A549 (cell line): ENCODE results near the gene LINGO4. TPM values are rescaled to one million over a fixed set of nuclear protein-coding genes. Genes with fewer than 3 reads are reported as not detected.

Source experiments
- ATAC-seq, 2 experiments: fragments of 200-7000 bp in 1 of 2; fragments of >200 bp in 1 of 2; cut with Nextera tagmentation in 1 of 2; cut with Tn5 transposase in 1 of 2; 3 replicates each; pipeline versions ENCODE4 v1.8.0 to v1.9.1; 2018 to 2020; ENCODE audit warnings: mild to moderate bottlenecking in 1 of 2, moderate library complexity in 1 of 2
- CTCF ChIA-PET: fragments of 300-600 bp; sonication (Branson Sonifier 250); formaldehyde crosslinking; extraction: SDS; loops from one replicate; lab custom pipeline; 2021; ENCODE audit warnings: antibody characterized with exemption, inconsistent platforms; lab: Yijun Ruan, JAX
- POLR2A ChIA-PET: fragments of 350-600 bp; formaldehyde crosslinking; extraction: SDS; loops from one replicate; lab custom pipeline; 2021; ENCODE audit warnings: antibody characterized with exemption, inconsistent platforms; lab: Yijun Ruan, JAX
- DNase-seq, 2 experiments: peaks; one replicate each; pipeline versions ENCODE4 v3.0.0 to v3.0.0-alpha.2; 2011 to 2016; ENCODE audit warnings: low read depth in 1 of 2, low spot score in 1 of 2
- FAIRE-seq: peaks from 2 replicates; lab custom pipeline; 2011; peaks lifted over from hg19 to GRCh38; lab: Jason Lieb, UNC
- H3K27ac ChIP-seq, 2 experiments: fragments of >200 bp; sonication (Bioruptor Twin); formaldehyde crosslinking; 3 replicates each; pipeline ENCODE4 v1.5.1; 2016 to 2017
- H3K4me1 ChIP-seq: fragments of >200 bp; sonication (Bioruptor Twin); formaldehyde crosslinking; 3 replicates; pipeline ENCODE4 v1.6.1; 2016
- H3K4me2 ChIP-seq: fragments of >200 bp; sonication (Bioruptor Twin); formaldehyde crosslinking; 3 replicates; pipeline ENCODE4 v1.6.1; 2016
- H3K4me3 ChIP-seq: fragments of >200 bp; sonication (Bioruptor Twin); formaldehyde crosslinking; 3 replicates; pipeline ENCODE4 v1.5.1; 2016
- H3K9me3 ChIP-seq: fragments of >200 bp; sonication (Bioruptor Twin); formaldehyde crosslinking; 3 replicates; pipeline ENCODE4 v1.6.1; 2016
- CBX2 ChIP-seq: fragments of 200-600 bp; sonication (generic); IDR thresholded peaks from 2 replicates; pipeline ENCODE4 v1.6.1; 2016; ENCODE audit warnings: low read depth, mild to moderate bottlenecking, borderline replicate concordance
- CTCF ChIP-seq: fragments of >200 bp; sonication (Bioruptor Twin); formaldehyde crosslinking; IDR thresholded peaks from 3 replicates; pipeline ENCODE4 v1.5.1; 2016
- EP300 ChIP-seq, 2 experiments: fragments of >200 bp; sonication (Bioruptor Twin); formaldehyde crosslinking; IDR thresholded peaks; 2 replicates in 1 of 2; 3 replicates in 1 of 2; pipeline ENCODE4 v1.6.1; 2016 to 2017
- ESRRA ChIP-seq: fragments of 150-350 bp; IDR thresholded peaks from 2 replicates; pipeline ENCODE4 v1.6.1; 2014; ENCODE audit warnings: mild to moderate bottlenecking, low read length, borderline replicate concordance
- FOSL2 ChIP-seq, 2 experiments: fragments of 450-650 bp in 1 of 2; fragments of >200 bp in 1 of 2; sonication (Bioruptor Twin) in 1 of 2; formaldehyde crosslinking; IDR thresholded peaks; 2 replicates each; pipeline versions ENCODE4 v1.5.0 to v1.6.1; 2016 to 2020; ENCODE audit warnings: mild to moderate bottlenecking in 1 of 2, moderate library complexity in 1 of 2
- FOXS1 ChIP-seq: fragments of 250-450 bp; sonication (Bioruptor Pico); IDR thresholded peaks from 2 replicates; pipeline ENCODE4 v1.5.0; 2020; ENCODE audit warnings: mild to moderate bottlenecking, moderate library complexity
- HDAC2 ChIP-seq: fragments of 200-600 bp; sonication (generic); IDR thresholded peaks from 2 replicates; pipeline ENCODE4 v1.6.1; 2016
- JUN ChIP-seq, 2 experiments: fragments of >200 bp; sonication (Bioruptor Twin); formaldehyde crosslinking; IDR thresholded peaks; 2 replicates in 1 of 2; 3 replicates in 1 of 2; pipeline ENCODE4 v1.6.1; 2016 to 2017
- KDM1A ChIP-seq: fragments of 200-600 bp; sonication (generic); IDR thresholded peaks from 2 replicates; pipeline ENCODE4 v1.6.1; 2016; ENCODE audit warnings: low read depth, mild to moderate bottlenecking
- NFE2L2 ChIP-seq: fragments of 150-350 bp; conservative IDR thresholded peaks from 2 replicates; pipeline ENCODE4 v1.6.1; 2014; ENCODE audit warnings: low read length
- NPAS2 ChIP-seq: fragments of 250-450 bp; sonication (Bioruptor Pico); IDR thresholded peaks from 2 replicates; pipeline ENCODE4 v1.8.0; 2022; ENCODE audit warnings: mild to moderate bottlenecking, moderate library complexity, borderline replicate concordance
- POLR2A ChIP-seq: IDR thresholded peaks from 2 replicates; pipeline ENCODE4 v1.6.1; 2012; ENCODE audit warnings: mild to moderate bottlenecking, low read length
- RAD21 ChIP-seq, 2 experiments: fragments of >200 bp in 1 of 2; sonication (Bioruptor Twin) in 1 of 2; formaldehyde crosslinking in 1 of 2; IDR thresholded peaks in 1 of 2; conservative IDR thresholded peaks in 1 of 2; 2 replicates in 1 of 2; 3 replicates in 1 of 2; pipeline ENCODE4 v1.6.1; 2012 to 2018; ENCODE audit warnings: inconsistent platforms in 1 of 2
- RFX5 ChIP-seq: fragments of 450-650 bp; IDR thresholded peaks from 2 replicates; pipeline ENCODE4 v1.7.1; 2014; ENCODE audit warnings: antibody characterized with exemption, mild to moderate bottlenecking, moderate library complexity
- SMC3 ChIP-seq: fragments of >200 bp; sonication (Bioruptor Twin); formaldehyde crosslinking; IDR thresholded peaks from 3 replicates; pipeline ENCODE4 v1.6.1; 2018; ENCODE audit warnings: inconsistent platforms
- USF2 ChIP-seq: fragments of 450-650 bp; IDR thresholded peaks from 2 replicates; pipeline ENCODE4 v1.6.1; 2014; ENCODE audit warnings: antibody characterized with exemption
- ZC3H11A ChIP-seq: fragments of 450-650 bp; IDR thresholded peaks from 2 replicates; pipeline ENCODE4 v1.6.1; 2014; ENCODE audit warnings: antibody characterized with exemption, mild to moderate bottlenecking
- ZFP36 ChIP-seq: fragments of 450-650 bp; IDR thresholded peaks from 2 replicates; pipeline ENCODE4 v1.6.1; 2014; ENCODE audit warnings: borderline replicate concordance; ENCODE audit not compliant: partially characterized antibody
- ZSCAN20 ChIP-seq: fragments of 250-450 bp; sonication (Bioruptor Pico); IDR thresholded peaks from 2 replicates; pipeline ENCODE4 v1.8.0; 2022; ENCODE audit warnings: mild to moderate bottlenecking, moderate library complexity
- WGBS: methylation state at CpG from one replicate; pipeline ENCODE4 v1.1.6; 2017; ENCODE audit errors: missing lambda C conversion rate; 5-methylcytosine and 5-hydroxymethylcytosine counted together
- polyA plus RNA-seq, 4 experiments: library from polyadenylated mRNA; depleted of rRNA in 3 of 4; stranded (reverse); fragments of >200 nt; fragmentation: RNase III in 1 of 4; extraction: RNeasy Plus Mini Kit Qiagen cat#74134 plus additional on column Dnase treatment in 1 of 4; gene quantifications; 2 replicates in 3 of 4; 3 replicates in 1 of 4; pipeline ENCODE4 v1.2.3, GENCODE V29; 2011 to 2017
- TF ChIP-seq, protein P1 (sequence below): fragments of 200-600 bp; sonication (generic); IDR thresholded peaks from 2 replicates; pipeline ENCODE4 v1.6.1; 2016; ENCODE audit warnings: antibody characterized with exemption, mild to moderate bottlenecking, moderate library complexity
- TF ChIP-seq, protein P2 (sequence below): IDR thresholded peaks from 2 replicates; pipeline ENCODE4 v1.6.1; 2012; ENCODE audit warnings: low read depth, borderline replicate concordance
- TF ChIP-seq, protein P3 (sequence below): IDR thresholded peaks from 2 replicates; pipeline ENCODE4 v1.6.1; 2012

Gene LINGO4
- polyA plus RNA-seq, 2 of the 4 experiments (the other 2 are of a cell fraction), result not detected

GRCh38 chr1:151837884-151838221, 32.6 kb upstream of the LINGO4 start:
- no peak overlapping the region for H3K27ac ChIP-seq
- TF ChIP-seq, protein P1, sequence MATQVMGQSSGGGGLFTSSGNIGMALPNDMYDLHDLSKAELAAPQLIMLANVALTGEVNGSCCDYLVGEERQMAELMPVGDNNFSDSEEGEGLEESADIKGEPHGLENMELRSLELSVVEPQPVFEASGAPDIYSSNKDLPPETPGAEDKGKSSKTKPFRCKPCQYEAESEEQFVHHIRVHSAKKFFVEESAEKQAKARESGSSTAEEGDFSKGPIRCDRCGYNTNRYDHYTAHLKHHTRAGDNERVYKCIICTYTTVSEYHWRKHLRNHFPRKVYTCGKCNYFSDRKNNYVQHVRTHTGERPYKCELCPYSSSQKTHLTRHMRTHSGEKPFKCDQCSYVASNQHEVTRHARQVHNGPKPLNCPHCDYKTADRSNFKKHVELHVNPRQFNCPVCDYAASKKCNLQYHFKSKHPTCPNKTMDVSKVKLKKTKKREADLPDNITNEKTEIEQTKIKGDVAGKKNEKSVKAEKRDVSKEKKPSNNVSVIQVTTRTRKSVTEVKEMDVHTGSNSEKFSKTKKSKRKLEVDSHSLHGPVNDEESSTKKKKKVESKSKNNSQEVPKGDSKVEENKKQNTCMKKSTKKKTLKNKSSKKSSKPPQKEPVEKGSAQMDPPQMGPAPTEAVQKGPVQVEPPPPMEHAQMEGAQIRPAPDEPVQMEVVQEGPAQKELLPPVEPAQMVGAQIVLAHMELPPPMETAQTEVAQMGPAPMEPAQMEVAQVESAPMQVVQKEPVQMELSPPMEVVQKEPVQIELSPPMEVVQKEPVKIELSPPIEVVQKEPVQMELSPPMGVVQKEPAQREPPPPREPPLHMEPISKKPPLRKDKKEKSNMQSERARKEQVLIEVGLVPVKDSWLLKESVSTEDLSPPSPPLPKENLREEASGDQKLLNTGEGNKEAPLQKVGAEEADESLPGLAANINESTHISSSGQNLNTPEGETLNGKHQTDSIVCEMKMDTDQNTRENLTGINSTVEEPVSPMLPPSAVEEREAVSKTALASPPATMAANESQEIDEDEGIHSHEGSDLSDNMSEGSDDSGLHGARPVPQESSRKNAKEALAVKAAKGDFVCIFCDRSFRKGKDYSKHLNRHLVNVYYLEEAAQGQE, result no peak
- TF ChIP-seq ZSCAN20 (CRISPR knock-in tag), result no peak
- TF ChIP-seq, all 56 proteins: peak for 0
- FAIRE-seq (no peak), DNase-seq (no peak), ATAC-seq (no peak)
- Histone ChIP-seq H3K9me3 (no peaks in the 10 kb centered on the region), H3K4me1 (peaks cover 4% of the 10 kb centered on the region; the same call in 1 of the 3 replicates), H3K4me3 (no peak overlapping the region), H3K4me2 (no peak overlapping the region)
- CTCF ChIA-PET, result interaction anchor here (2.2 to 5.5 kb wide), 3 partner anchors 9 to 305 kb away, joined by 7 to 77 read pairs (median 51); no protein-coding TSS in a partner anchor
- POLR2A ChIA-PET, result no interaction called here
- 76% methylated on average over 26 of the region's 26 CpGs for WGBS

GRCh38 chr1:151837197-151837596, 32.0 kb upstream of the LINGO4 start:
- ChIA-PET POLR2A (interaction anchor here (0.6 to 1.1 kb wide), 2 partner anchors 72 to 74 kb away, joined by 3 to 4 read pairs; partner anchors contain the start of gene MRPL9), CTCF (interaction anchor here (0.6 to 5.5 kb wide), 56 partner anchors 9 to 536 kb away, joined by 3 to 77 read pairs (median 5); partner anchors contain the start of genes MRPL9, RFX5, SELENBP1 and SNX27)
- Histone ChIP-seq H3K27ac (no peak overlapping the region), H3K4me2 (no peak overlapping the region), H3K9me3 (no peaks in the 10 kb centered on the region), H3K4me3 (no peak overlapping the region), H3K4me1 (peaks cover 11% of the 10 kb centered on the region; the same call in 1 of the 3 replicates)
- no peak for DNase-seq
- FAIRE-seq, result no peak
- no peak; a peak in 1 of 6 replicates for ATAC-seq
- WGBS, result 53% methylated on average over 3 of the region's 3 CpGs
- no peak for TF ChIP-seq RAD21 (conservative IDR thresholded peaks at IDR 0.05 in 1 of 2, IDR thresholded peaks at IDR 0.05 in 1 of 2)
- TF ChIP-seq ZFP36, result no peak
- TF ChIP-seq RFX5, result no peak
- TF ChIP-seq, protein P2, sequence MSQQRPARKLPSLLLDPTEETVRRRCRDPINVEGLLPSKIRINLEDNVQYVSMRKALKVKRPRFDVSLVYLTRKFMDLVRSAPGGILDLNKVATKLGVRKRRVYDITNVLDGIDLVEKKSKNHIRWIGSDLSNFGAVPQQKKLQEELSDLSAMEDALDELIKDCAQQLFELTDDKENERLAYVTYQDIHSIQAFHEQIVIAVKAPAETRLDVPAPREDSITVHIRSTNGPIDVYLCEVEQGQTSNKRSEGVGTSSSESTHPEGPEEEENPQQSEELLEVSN, result no peak
- TF ChIP-seq CTCF, result no peak
- TF ChIP-seq, protein P3, sequence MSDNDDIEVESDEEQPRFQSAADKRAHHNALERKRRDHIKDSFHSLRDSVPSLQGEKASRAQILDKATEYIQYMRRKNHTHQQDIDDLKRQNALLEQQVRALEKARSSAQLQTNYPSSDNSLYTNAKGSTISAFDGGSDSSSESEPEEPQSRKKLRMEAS, result no peak
- no peak for TF ChIP-seq NFE2L2
- TF ChIP-seq JUN (IDR thresholded peaks at IDR 0.05), result no peak
- TF ChIP-seq HDAC2, result no peak
- TF ChIP-seq NPAS2 (CRISPR knock-in tag), result no peak

- Histone ChIP-seq H3K4me3 (no peak overlapping the region), H3K9me3 (no peaks in the 10 kb centered on the region), H3K4me1 (peaks cover 22% of the 10 kb centered on the region), H3K4me2 (no peak overlapping the region), H3K27ac (no peak overlapping the region)
- 89% methylated on average over 7 of the region's 7 CpGs for WGBS
- ChIA-PET CTCF (interaction anchor here (0.6 to 5.5 kb wide), 62 partner anchors 7 to 774 kb away, joined by 3 to 77 read pairs (median 4); partner anchors contain the start of genes MRPL9, RFX5, SELENBP1 and THEM5), POLR2A (no interaction called here)
- no peak for FAIRE-seq
- no peak for ATAC-seq
- DNase-seq, result no peak
- TF ChIP-seq ZC3H11A (no peak), FOSL2 (IDR thresholded peaks at IDR 0.05) (no peak), FOSL2 (CRISPR knock-in tag; IDR thresholded peaks at IDR 0.05) (no peak), CBX2 (no peak), ESRRA (no peak), SMC3 (no peak), EP300 (IDR thresholded peaks at IDR 0.05) (no peak), KDM1A (no peak), POLR2A (no peak), HDAC2 (no peak), USF2 (no peak), FOXS1 (CRISPR knock-in tag) (no peak)
- TF ChIP-seq, protein P1, result no peak
- TF ChIP-seq, protein P3, result no peak
Measured at GRCh38 chr1:151835596-151835995, 30.4 kb upstream of the LINGO4 start.
